Calu3 (cell line): ENCODE measurements around the gene RFTN1. TPM values are rescaled to one million over a fixed set of nuclear protein-coding genes. Genes with fewer than 3 reads are reported as not detected.

Experiments used
- BruUV-seq: library from RNA; stranded (reverse); fragments of 400-500 nt; replicated peaks from 2 replicates; lab custom pipeline; 2021; lab: Mats Ljungman, UMichigan
- CTCF ChIA-PET: fragments of 300-600 bp; sonication (Branson Sonifier 250); formaldehyde crosslinking; loops from one replicate; lab custom pipeline; 2022; ENCODE audit warnings: antibody characterized with exemption; lab: Charles Lee
- DNase-seq: peaks from one replicate; pipeline ENCODE4 v3.0.0; 2022
- H3K27ac Mint-ChIP-seq: one replicate; pipeline ENCODE4 v1.8.0; 2022; ENCODE audit warnings: mixed read lengths; ENCODE audit not compliant: unreplicated experiment
- H3K27me3 Mint-ChIP-seq: one replicate; pipeline ENCODE4 v1.8.0; 2022; ENCODE audit warnings: mixed read lengths; ENCODE audit not compliant: unreplicated experiment
- H3K36me3 Mint-ChIP-seq: one replicate; pipeline ENCODE4 v1.8.0; 2022; ENCODE audit warnings: mild to moderate bottlenecking, moderate library complexity, mixed read lengths; ENCODE audit not compliant: insufficient read depth, unreplicated experiment
- H3K4me1 Mint-ChIP-seq: one replicate; pipeline ENCODE4 v1.8.0; 2022; ENCODE audit warnings: mild to moderate bottlenecking, low read depth, mixed read lengths; ENCODE audit not compliant: unreplicated experiment
- H3K4me3 Mint-ChIP-seq: one replicate; pipeline ENCODE4 v1.8.0; 2022; ENCODE audit warnings: mild to moderate bottlenecking, low read depth, moderate library complexity, mixed read lengths; ENCODE audit not compliant: unreplicated experiment
- H3K9me3 Mint-ChIP-seq: one replicate; pipeline ENCODE4 v1.8.0; 2022; ENCODE audit warnings: low read depth, mixed read lengths; ENCODE audit not compliant: unreplicated experiment
- CTCF ChIP-seq: fragments of 200-600 bp; IDR thresholded peaks from one replicate; pipeline ENCODE4 v1.8.0; 2022; ENCODE audit warnings: antibody characterized with exemption; ENCODE audit not compliant: unreplicated experiment
- intact Hi-C: fragments of 100-400 bp; cut with micrococcal nuclease; formaldehyde crosslinking; loops from one replicate; pipeline ENCODE4 v1.10.0; 2022; ENCODE audit not compliant: unreplicated experiment
- total RNA-seq: library from RNA; stranded (reverse); gene quantifications from 2 replicates; pipeline ENCODE4 v1.2.3, GENCODE V29; 2022

Gene RFTN1
- total RNA-seq, 1 experiment from 2014 or later = 1.6 TPM

- no peak overlapping the region for H3K27ac Mint-ChIP-seq
- CTCF ChIA-PET = no interaction called here
- no peak for DNase-seq
- BruUV-seq = no TSS peak
- H3K4me1 Mint-ChIP-seq = no peaks in the 10 kb centered on the region
- peaks cover 5% of the 10 kb centered on the region for H3K9me3 Mint-ChIP-seq
- intact Hi-C loops = no loop called here
- no peak overlapping the region for H3K4me3 Mint-ChIP-seq
- no peaks in the 10 kb centered on the region for H3K27me3 Mint-ChIP-seq
- H3K36me3 Mint-ChIP-seq = no peaks in the 10 kb centered on the region
- TF ChIP-seq CTCF = no peak
Measured at GRCh38 chr3:16349986-16350596, 163.4 kb downstream of the RFTN1 start.

GRCh38 chr3:16347548-16347947, 166.0 kb downstream of the RFTN1 start:
- Mint-ChIP-seq H3K9me3 (no peaks in the 10 kb centered on the region), H3K27ac (no peak overlapping the region), H3K27me3 (no peaks in the 10 kb centered on the region), H3K36me3 (no peaks in the 10 kb centered on the region), H3K4me3 (no peak overlapping the region), H3K4me1 (no peaks in the 10 kb centered on the region)
- no TSS peak for BruUV-seq
- DNase-seq = no peak
- TF ChIP-seq CTCF = no peak
- CTCF ChIA-PET = no interaction called here
- intact Hi-C loops = no loop called here

GRCh38 chr3:16346413-16347081, 167.0 kb downstream of the RFTN1 start:
- CTCF ChIA-PET = no interaction called here

GRCh38 chr3:16343101-16343500, 170.4 kb downstream of the RFTN1 start:
- TF ChIP-seq CTCF = no peak
- intact Hi-C loops = no loop called here
- no TSS peak for BruUV-seq
- H3K4me3 Mint-ChIP-seq = no peak overlapping the region
- no peaks in the 10 kb centered on the region for H3K4me1 Mint-ChIP-seq
- no peak for DNase-seq
- H3K9me3 Mint-ChIP-seq = no peaks in the 10 kb centered on the region
- no peaks in the 10 kb centered on the region for H3K36me3 Mint-ChIP-seq
- CTCF ChIA-PET = no interaction called here
- H3K27me3 Mint-ChIP-seq = no peaks in the 10 kb centered on the region
- H3K27ac Mint-ChIP-seq = no peak overlapping the region

More at GRCh38 chr3:16346413-16347081, 167.0 kb downstream of the RFTN1 start:
- no peaks in the 10 kb centered on the region for H3K27me3 Mint-ChIP-seq
- no TSS peak for BruUV-seq
- H3K9me3 Mint-ChIP-seq = no peaks in the 10 kb centered on the region
- DNase-seq = no peak
- no peak overlapping the region for H3K27ac Mint-ChIP-seq
- intact Hi-C loops = no loop called here
- no peak for TF ChIP-seq CTCF
- H3K4me3 Mint-ChIP-seq = no peak overlapping the region
- H3K4me1 Mint-ChIP-seq = no peaks in the 10 kb centered on the region
- no peaks in the 10 kb centered on the region for H3K36me3 Mint-ChIP-seq
